GM21423 (cell line): ENCODE data around the gene MGRN1.
"Not testable (repeated sequence)": the region's sequence is repeated elsewhere in the genome, so short reads cannot be mapped to it uniquely, and the experiment has no call there.

Experiments used
- ATAC-seq: cut with Tn5 transposase; IDR thresholded peaks from one replicate; pipeline ENCODE4 v1.9.1; 2021; ENCODE audit warnings: mild to moderate bottlenecking, moderate library complexity; ENCODE audit not compliant: unreplicated experiment

The MGRN1 gene

DNA sequence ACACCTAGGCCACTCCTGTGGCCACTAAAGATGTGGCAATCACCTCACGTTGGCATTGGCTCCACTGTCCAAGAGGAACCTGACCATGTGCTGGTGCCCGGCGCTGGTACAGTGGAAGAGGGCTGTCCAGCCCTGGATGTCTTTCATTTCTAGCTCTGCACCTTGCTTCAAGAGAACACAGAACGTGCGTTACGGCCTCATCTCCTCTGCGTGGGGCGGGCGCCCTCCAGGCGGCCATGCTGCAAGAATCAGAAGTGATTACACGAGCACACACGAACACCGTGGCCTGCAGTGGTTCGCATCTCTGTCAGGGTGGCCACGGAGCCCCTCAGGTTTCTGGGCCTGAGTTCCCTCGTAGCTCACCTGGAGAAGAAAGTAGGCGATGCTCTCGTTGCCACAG, 102.0 kb downstream of the MGRN1 start:
- ATAC-seq: no peak

DNA sequence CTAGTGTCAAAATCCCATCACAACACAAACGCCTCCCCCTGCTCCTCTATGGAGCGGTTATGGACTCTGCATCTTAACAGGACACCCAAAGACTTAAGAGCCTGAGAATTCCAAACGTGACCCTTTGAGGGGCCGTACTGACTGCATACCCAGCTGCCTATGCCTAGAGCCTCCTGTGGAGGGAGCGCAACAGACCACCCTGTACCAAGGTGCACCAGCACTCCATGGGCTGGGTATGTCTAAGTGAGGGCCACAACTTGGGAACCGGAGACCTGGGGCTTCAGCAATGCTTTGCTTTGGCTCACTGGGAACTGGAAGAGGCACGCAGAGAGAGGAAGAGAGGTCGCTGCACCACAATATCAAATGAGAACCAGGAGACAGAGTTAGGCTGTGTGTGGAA, 104.0 kb downstream of the MGRN1 start:
- ATAC-seq: no peak

DNA sequence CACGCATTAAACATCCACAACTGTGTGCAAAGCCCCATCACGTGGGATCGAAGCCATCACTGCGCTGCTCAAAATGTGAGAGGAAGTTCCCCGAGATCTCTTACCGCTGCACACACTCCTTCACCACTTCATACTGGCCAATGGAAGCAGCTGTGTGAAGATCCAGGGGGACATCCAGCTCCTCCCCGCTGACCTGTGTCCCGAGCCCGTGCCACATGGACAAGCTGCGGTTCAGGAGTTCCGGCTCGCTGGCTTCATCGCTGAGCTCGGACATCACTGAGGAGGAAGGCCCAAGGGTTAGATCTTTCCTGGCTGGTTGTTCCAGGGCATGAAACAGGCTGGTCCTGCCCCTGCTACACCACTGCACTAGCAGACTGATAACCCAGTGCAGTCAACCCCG, 105.2 kb downstream of the MGRN1 start:
- no peak for ATAC-seq

DNA sequence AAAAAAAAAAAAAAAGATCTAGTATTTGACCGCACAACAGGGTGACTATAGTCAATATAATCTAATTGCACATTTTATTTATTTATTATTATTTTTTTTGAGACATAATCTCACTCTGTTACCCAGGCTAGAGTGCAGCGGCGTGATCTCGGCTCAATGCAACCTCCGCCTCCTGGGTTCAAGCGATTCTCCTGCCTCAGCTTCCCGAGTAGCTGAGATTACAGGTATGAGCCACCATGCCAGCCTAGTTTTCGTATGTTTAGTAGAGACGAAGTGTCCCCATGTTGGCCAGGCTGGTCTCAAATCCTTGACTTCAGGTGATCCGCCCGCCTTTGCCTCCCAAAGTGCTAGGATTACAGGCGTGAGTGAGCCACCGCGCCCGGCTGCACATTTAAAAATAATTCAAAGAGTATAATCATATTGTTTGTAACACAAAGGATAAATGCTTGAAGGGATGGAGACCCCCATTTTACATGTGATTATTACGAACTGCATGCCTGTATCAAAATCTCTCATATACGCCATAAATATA, 108.7 kb downstream of the MGRN1 start:
- no peak for ATAC-seq

DNA sequence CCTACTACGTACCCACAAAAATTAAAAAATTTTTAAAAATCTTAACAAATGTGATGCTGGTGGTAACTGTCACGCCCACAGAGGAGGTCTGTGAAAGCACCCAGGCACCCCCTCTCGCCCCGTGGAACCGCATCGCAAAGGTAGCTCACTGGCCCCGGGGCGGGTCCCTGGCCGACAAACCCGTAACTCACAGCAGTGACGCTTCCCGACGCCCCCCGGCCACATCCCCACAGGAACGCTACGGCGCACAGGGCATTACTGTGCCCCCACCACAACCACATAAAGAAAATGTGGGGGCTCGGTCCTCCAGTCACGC, 109.1 kb downstream of the MGRN1 start:
- peak; percentile 5 for ATAC-seq

DNA sequence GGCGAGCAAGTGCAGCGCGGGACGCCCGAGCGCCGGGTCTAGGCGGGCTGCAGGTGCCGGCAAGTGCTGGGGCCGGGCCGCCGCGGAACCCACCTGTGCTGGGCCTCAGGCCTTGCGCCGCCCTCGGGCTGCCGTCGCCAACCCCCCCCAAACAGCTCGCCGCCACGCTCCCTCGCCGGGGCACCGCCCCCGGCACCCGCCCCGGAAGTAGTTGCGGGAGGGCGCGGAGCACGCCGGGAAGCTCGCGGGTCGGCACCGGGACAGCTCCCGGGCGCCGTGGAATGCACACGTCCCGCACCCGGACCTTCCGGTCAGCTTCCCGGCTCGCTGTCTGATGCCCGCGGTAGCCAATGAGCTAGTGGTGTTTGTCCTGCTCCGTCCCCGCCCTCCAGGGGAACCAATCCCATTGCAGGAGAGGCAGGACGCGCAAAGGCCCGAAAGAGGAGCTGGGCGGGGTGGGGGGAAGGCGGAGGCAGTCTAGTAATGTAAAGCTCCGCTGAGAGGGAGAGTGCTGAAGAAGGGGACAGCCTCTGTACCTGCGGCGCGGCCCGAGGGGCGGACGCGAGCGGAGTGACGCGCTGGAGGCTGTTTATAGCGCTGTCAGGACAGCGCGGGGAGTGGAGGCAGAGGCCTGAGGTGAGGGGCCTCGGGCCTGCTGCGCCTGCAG, 109.6 kb downstream of the MGRN1 start, which contains the start of the genes ANKS3 and DNAAF8:
Gene ANKS3, minus strand, starts transcription at position 209 of the 667 bp plus-strand sequence. CDS start 4,122 bp downstream, outside the sequence.
Gene DNAAF8, plus strand, starts transcription at position 475 of the 667 bp plus-strand sequence. CDS start 1,978 bp downstream, outside the sequence.
- peak; percentile 78 for ATAC-seq

DNA sequence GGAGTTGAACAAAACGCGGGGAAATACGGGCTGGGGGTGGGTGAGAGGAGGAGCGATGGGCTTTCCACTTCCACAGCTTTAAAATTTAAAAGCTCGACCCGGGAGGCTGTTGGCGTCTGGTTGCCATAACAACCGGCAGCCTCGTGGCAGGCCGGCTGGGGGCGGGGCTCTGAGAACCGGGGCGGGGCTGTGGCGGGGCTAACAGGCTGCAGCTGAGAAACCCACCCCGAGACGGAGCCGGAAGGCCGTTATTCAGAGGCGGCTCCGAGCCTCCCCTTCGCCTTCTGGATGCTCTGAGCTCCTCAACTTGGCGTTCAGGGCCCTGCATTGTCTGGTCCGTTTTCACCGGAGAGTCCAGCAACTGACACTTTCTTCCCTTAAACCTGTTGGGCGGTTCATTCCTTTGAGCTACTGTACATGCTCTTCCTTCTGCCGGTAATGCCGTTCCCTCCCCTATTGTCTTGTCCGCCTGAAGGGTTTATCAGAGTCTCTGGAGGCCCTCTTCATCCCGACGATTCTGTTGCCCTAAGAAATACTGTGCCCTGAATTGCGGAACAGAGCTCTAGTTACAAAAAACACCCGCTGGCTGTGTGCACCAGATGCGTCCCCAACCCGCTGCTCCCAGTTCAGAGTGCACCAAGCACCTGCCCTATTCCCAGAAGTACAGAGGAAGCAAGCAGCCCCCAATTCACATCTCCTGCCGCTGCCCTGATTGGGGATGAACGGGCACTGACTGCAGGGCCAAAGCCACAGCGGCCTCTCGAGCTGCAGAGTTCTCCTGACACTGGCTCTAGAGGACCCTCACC, 110.3 kb downstream of the MGRN1 start:
- peak; percentile 70 for ATAC-seq

DNA sequence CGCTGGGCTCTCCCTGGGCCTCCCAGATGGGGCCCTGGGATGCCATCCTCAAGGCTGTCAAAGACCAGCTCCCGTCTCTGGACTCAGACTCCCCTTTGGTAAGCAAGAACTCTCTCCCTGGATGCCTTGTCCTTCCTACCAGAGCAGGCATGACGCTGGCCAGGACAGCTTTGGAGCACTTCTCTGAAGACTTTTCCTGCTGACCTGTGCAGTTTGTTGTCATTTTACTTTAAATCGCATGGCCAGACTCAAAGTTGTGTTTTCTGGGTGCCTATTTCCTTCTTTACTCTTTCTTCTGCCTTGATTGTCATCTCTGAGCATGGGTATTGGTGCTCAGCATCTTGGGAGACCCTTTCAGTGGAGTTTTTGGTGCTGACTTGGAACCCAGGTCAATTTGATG, 111.9 kb downstream of the MGRN1 start:
- no peak for ATAC-seq

DNA sequence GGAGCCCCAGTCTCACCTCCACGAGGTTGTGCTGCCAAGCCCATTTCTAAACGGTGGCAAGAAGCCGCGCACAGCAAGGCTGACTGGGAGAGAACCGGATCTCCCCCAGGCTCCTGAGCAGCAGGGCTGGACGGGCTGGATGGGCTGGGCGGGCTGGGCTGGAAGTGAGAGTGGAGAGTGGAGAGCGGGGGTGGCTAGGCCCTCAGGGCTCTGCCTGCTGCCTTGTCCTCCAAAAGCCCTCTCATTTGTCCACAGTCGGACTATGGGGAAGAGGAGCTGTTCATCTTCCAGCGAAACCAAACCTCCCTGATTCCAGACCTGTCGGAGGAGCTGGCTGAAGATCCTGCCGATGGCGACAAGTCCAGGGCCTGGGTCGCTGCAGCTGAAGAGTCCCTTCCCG, 112.9 kb downstream of the MGRN1 start:
- ATAC-seq: no peak

DNA sequence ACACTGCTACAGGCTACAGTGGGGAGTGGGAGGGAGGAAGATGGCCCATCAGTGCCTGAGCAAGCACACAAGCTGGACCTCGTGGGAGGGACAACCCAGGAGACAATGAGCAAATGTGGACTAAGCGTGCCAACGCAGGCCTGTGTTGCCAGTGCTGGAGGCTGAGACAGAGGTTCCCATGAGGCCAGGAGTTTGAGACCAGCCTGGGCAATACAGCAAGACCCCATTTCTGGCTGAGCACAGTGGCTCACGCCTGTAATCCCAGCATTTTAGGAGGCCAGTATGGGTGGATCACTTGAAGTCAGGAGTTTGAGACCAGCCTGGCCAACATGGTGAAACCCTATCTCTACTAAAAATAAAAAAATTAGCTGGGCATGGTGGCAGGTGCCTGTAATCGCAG, 113.7 kb downstream of the MGRN1 start:
- not testable (repeated sequence) for ATAC-seq
